Measurements from ENCODE around the gene FMN1. TPM values are rescaled to one million over a fixed set of nuclear protein-coding genes. Genes with fewer than 3 reads are reported as not detected.
"Not testable (repeated sequence)": the region's sequence is repeated elsewhere in the genome, so short reads cannot be mapped to it uniquely, and the experiment has no call there.

The FMN1 gene
- polyA plus RNA-seq, 1 experiment, result 3.7 TPM

- no peaks in the 10 kb centered on the region for H3K9me3 ChIP-seq (ENCODE audit: control insufficient read depth, insufficient read depth, low read length)
- H3K27me3 ChIP-seq (ENCODE audit: control insufficient read depth, insufficient read depth, low read length), result no peaks in the 10 kb centered on the region
- no peak overlapping the region for H3K4me3 ChIP-seq (ENCODE audit: low read depth, low read length)
- peak overlapping the region; percentile 80 for H3K27ac ChIP-seq (ENCODE audit: low read depth, low read length)
- DNase-seq (ENCODE audit: low read depth, low spot score), result no peak
- TF ChIP-seq, protein P1, sequence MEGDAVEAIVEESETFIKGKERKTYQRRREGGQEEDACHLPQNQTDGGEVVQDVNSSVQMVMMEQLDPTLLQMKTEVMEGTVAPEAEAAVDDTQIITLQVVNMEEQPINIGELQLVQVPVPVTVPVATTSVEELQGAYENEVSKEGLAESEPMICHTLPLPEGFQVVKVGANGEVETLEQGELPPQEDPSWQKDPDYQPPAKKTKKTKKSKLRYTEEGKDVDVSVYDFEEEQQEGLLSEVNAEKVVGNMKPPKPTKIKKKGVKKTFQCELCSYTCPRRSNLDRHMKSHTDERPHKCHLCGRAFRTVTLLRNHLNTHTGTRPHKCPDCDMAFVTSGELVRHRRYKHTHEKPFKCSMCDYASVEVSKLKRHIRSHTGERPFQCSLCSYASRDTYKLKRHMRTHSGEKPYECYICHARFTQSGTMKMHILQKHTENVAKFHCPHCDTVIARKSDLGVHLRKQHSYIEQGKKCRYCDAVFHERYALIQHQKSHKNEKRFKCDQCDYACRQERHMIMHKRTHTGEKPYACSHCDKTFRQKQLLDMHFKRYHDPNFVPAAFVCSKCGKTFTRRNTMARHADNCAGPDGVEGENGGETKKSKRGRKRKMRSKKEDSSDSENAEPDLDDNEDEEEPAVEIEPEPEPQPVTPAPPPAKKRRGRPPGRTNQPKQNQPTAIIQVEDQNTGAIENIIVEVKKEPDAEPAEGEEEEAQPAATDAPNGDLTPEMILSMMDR (IDR thresholded peaks at IDR 0.05; ENCODE audit: low read depth, low read length), result no peak
- ChIA-PET POLR2A (interaction anchor here (0.9 to 1.1 kb wide), 2 partner anchors 83 to 115 kb away, joined by 3 to 4 read pairs; no protein-coding TSS in a partner anchor), CTCF (interaction anchor here (1.2 to 3.9 kb wide), 4 partner anchors 13 to 303 kb away, joined by 4 to 28 read pairs (median 6); no protein-coding TSS in a partner anchor)
Observed at GRCh38 chr15:32953533-32953910, 241.0 kb downstream of the FMN1 start.

GRCh38 chr15:32952901-32953532 lies 241.5 kb downstream of the FMN1 start:
- DNase-seq (ENCODE audit: low read depth, low spot score), result no peak
- ChIA-PET POLR2A (interaction anchor here (0.9 to 1.1 kb wide), 3 partner anchors 80 to 114 kb away, joined by 3 to 4 read pairs (median 3); no protein-coding TSS in a partner anchor), CTCF (interaction anchor here (1.2 to 3.9 kb wide), 4 partner anchors 12 to 303 kb away, joined by 4 to 28 read pairs (median 6); no protein-coding TSS in a partner anchor)
- no peaks in the 10 kb centered on the region for H3K27me3 ChIP-seq (ENCODE audit: control insufficient read depth, insufficient read depth, low read length)
- peak overlapping the region; percentile 80 for H3K27ac ChIP-seq (ENCODE audit: low read depth, low read length)
- no peak overlapping the region for H3K4me3 ChIP-seq (ENCODE audit: low read depth, low read length)
- no peaks in the 10 kb centered on the region for H3K9me3 ChIP-seq (ENCODE audit: control insufficient read depth, insufficient read depth, low read length)
- TF ChIP-seq, protein P1 (IDR thresholded peaks at IDR 0.05; ENCODE audit: low read depth, low read length), result no peak

GRCh38 chr15:32951736-32952464 lies 242.6 kb downstream of the FMN1 start:
- H3K9me3 ChIP-seq (ENCODE audit: control insufficient read depth, insufficient read depth, low read length), result no peaks in the 10 kb centered on the region
- TF ChIP-seq, protein P1 (IDR thresholded peaks at IDR 0.05; ENCODE audit: low read depth, low read length), result no peak
- ChIA-PET CTCF (interaction anchor here (1.7 kb wide), 1 partner anchor 11 kb away, joined by 4 read pairs; no protein-coding TSS in a partner anchor), POLR2A (interaction anchor here (1.0 kb wide), 1 partner anchor 79 kb away, joined by 3 read pairs; no protein-coding TSS in a partner anchor)
- H3K27ac ChIP-seq (ENCODE audit: low read depth, low read length), result peak overlapping the region; percentile 68
- no peak for DNase-seq (ENCODE audit: low read depth, low spot score)
- no peak overlapping the region for H3K4me3 ChIP-seq (ENCODE audit: low read depth, low read length)
- no peaks in the 10 kb centered on the region for H3K27me3 ChIP-seq (ENCODE audit: control insufficient read depth, insufficient read depth, low read length)

GRCh38 chr15:32950051-32950450 lies 244.5 kb downstream of the FMN1 start:
- H3K4me3 ChIP-seq (ENCODE audit: low read depth, low read length); DNase-seq (ENCODE audit: low read depth, low spot score); H3K9me3 ChIP-seq (ENCODE audit: control insufficient read depth, insufficient read depth, low read length); H3K27ac ChIP-seq (ENCODE audit: low read depth, low read length); POLR2A ChIA-PET; H3K27me3 ChIP-seq (ENCODE audit: control insufficient read depth, insufficient read depth, low read length): not testable (repeated sequence)
- CTCF ChIA-PET, result interaction anchor here (0.6 kb wide), 1 partner anchor 64 kb away, joined by 4 read pairs; no protein-coding TSS in a partner anchor

DNA sequence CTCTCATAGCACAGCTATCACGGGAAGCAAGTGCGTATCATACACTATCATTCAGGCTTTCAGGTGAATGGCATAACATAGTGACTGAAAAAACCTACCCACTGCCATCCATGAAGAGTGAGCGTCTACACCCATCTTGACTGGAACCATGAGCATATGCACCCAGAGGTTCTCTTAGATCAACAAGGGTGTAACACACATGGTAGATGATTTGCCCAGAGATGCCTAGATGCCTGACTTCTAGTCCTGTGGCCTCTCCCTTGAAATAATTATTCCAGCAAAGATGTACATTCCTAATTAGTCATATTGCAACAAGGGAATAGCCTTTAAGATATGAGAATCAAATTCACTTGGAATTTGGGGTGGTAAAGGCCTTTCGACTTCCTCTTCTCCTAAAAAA lies 248.3 kb downstream of the FMN1 start:
- Histone ChIP-seq H3K9me3 (ENCODE audit: control insufficient read depth, insufficient read depth, low read length) (no peaks in the 10 kb centered on the region), H3K27me3 (ENCODE audit: control insufficient read depth, insufficient read depth, low read length) (no peaks in the 10 kb centered on the region), H3K27ac (ENCODE audit: low read depth, low read length) (no peak overlapping the region), H3K4me3 (ENCODE audit: low read depth, low read length) (no peak overlapping the region)
- ChIA-PET CTCF (interaction anchor here (2.1 kb wide), 1 partner anchor 10 kb away, joined by 10 read pairs; no protein-coding TSS in a partner anchor), POLR2A (no interaction called here)
- TF ChIP-seq, protein P1 (IDR thresholded peaks at IDR 0.05; ENCODE audit: low read depth, low read length), result no peak
- DNase-seq (ENCODE audit: low read depth, low spot score), result no peak

Data from AG04450 (cell line).